ENCODE data around the gene TEP1. TPM values are rescaled to one million over a fixed set of nuclear protein-coding genes. Genes with fewer than 3 reads are reported as not detected.

TEP1 gene
- total RNA-seq, 1 experiment from 2014 or later: 30.4 TPM

- H3K4me3 Mint-ChIP-seq (ENCODE audit: low read depth, unreplicated experiment): no peak overlapping the region
- TF ChIP-seq CTCF (IDR thresholded peaks at IDR 0.05; ENCODE audit: unreplicated experiment): no peak
- no peak for DNase-seq
- H3K27ac Mint-ChIP-seq (ENCODE audit: unreplicated experiment): no peak overlapping the region
- H3K27me3 Mint-ChIP-seq (ENCODE audit: unreplicated experiment): no peaks in the 10 kb centered on the region
- intact Hi-C loops (cut with micrococcal nuclease; ENCODE audit: unreplicated experiment): no loop called here
- H3K4me1 Mint-ChIP-seq (ENCODE audit: low read depth, unreplicated experiment): no peaks in the 10 kb centered on the region
- CTCF ChIA-PET: no interaction called here
- BruUV-seq (replicated peaks): no TSS peak
- no peaks in the 10 kb centered on the region for H3K9me3 Mint-ChIP-seq (ENCODE audit: low read depth, unreplicated experiment)
- H3K36me3 Mint-ChIP-seq (ENCODE audit: insufficient read depth, unreplicated experiment): peaks cover 27% of the 10 kb centered on the region
Observed at GRCh38 chr14:20383032-20383431, 30.3 kb downstream of the TEP1 start.

- H3K36me3 Mint-ChIP-seq (ENCODE audit: insufficient read depth, unreplicated experiment): peaks cover 29% of the 10 kb centered on the region
- H3K4me1 Mint-ChIP-seq (ENCODE audit: low read depth, unreplicated experiment): no peaks in the 10 kb centered on the region
- CTCF ChIA-PET: no interaction called here
- no TSS peak for BruUV-seq (replicated peaks)
- no peak for TF ChIP-seq CTCF (IDR thresholded peaks at IDR 0.05; ENCODE audit: unreplicated experiment)
- no peak for DNase-seq
- H3K27me3 Mint-ChIP-seq (ENCODE audit: unreplicated experiment): no peaks in the 10 kb centered on the region
- no peaks in the 10 kb centered on the region for H3K9me3 Mint-ChIP-seq (ENCODE audit: low read depth, unreplicated experiment)
- intact Hi-C loops (cut with micrococcal nuclease; ENCODE audit: unreplicated experiment): no loop called here
- no peak overlapping the region for H3K27ac Mint-ChIP-seq (ENCODE audit: unreplicated experiment)
- H3K4me3 Mint-ChIP-seq (ENCODE audit: low read depth, unreplicated experiment): no peak overlapping the region
Observed at GRCh38 chr14:20382526-20382925, 30.8 kb downstream of the TEP1 start.

- H3K9me3 Mint-ChIP-seq (ENCODE audit: low read depth, unreplicated experiment): no peaks in the 10 kb centered on the region
- no peak for TF ChIP-seq CTCF (IDR thresholded peaks at IDR 0.05; ENCODE audit: unreplicated experiment)
- H3K27me3 Mint-ChIP-seq (ENCODE audit: unreplicated experiment): no peaks in the 10 kb centered on the region
- no peak for DNase-seq
- BruUV-seq (replicated peaks): no TSS peak
- no peak overlapping the region for H3K4me3 Mint-ChIP-seq (ENCODE audit: low read depth, unreplicated experiment)
- intact Hi-C loops (cut with micrococcal nuclease; ENCODE audit: unreplicated experiment): no loop called here
- H3K27ac Mint-ChIP-seq (ENCODE audit: unreplicated experiment): no peak overlapping the region
- peaks cover 30% of the 10 kb centered on the region for H3K36me3 Mint-ChIP-seq (ENCODE audit: insufficient read depth, unreplicated experiment)
- CTCF ChIA-PET: no interaction called here
- H3K4me1 Mint-ChIP-seq (ENCODE audit: low read depth, unreplicated experiment): no peaks in the 10 kb centered on the region
Observed at GRCh38 chr14:20381341-20381740, 32.0 kb downstream of the TEP1 start.

GRCh38 chr14:20380681-20381080, 32.6 kb downstream of the TEP1 start:
- no peaks in the 10 kb centered on the region for H3K9me3 Mint-ChIP-seq (ENCODE audit: low read depth, unreplicated experiment)
- TF ChIP-seq CTCF (IDR thresholded peaks at IDR 0.05; ENCODE audit: unreplicated experiment): no peak
- H3K36me3 Mint-ChIP-seq (ENCODE audit: insufficient read depth, unreplicated experiment): peaks cover 34% of the 10 kb centered on the region
- no peak overlapping the region for H3K27ac Mint-ChIP-seq (ENCODE audit: unreplicated experiment)
- H3K4me3 Mint-ChIP-seq (ENCODE audit: low read depth, unreplicated experiment): no peak overlapping the region
- CTCF ChIA-PET: no interaction called here
- H3K27me3 Mint-ChIP-seq (ENCODE audit: unreplicated experiment): no peaks in the 10 kb centered on the region
- DNase-seq: no peak
- intact Hi-C loops (cut with micrococcal nuclease; ENCODE audit: unreplicated experiment): no loop called here
- no peaks in the 10 kb centered on the region for H3K4me1 Mint-ChIP-seq (ENCODE audit: low read depth, unreplicated experiment)
- BruUV-seq (replicated peaks): no TSS peak

GRCh38 chr14:20379743-20380142, 33.6 kb downstream of the TEP1 start:
- BruUV-seq (replicated peaks): no TSS peak
- H3K4me1 Mint-ChIP-seq (ENCODE audit: low read depth, unreplicated experiment): no peaks in the 10 kb centered on the region
- no peak for DNase-seq
- H3K27me3 Mint-ChIP-seq (ENCODE audit: unreplicated experiment): no peaks in the 10 kb centered on the region
- H3K4me3 Mint-ChIP-seq (ENCODE audit: low read depth, unreplicated experiment): no peak overlapping the region
- CTCF ChIA-PET: no interaction called here
- intact Hi-C loops (cut with micrococcal nuclease; ENCODE audit: unreplicated experiment): no loop called here
- no peak overlapping the region for H3K27ac Mint-ChIP-seq (ENCODE audit: unreplicated experiment)
- H3K9me3 Mint-ChIP-seq (ENCODE audit: low read depth, unreplicated experiment): no peaks in the 10 kb centered on the region
- no peak for TF ChIP-seq CTCF (IDR thresholded peaks at IDR 0.05; ENCODE audit: unreplicated experiment)
- H3K36me3 Mint-ChIP-seq (ENCODE audit: insufficient read depth, unreplicated experiment): peaks cover 36% of the 10 kb centered on the region
